Fibroblast of pulmonary artery (primary cell): ENCODE measurements around the gene CRYBA2.

Experiments
- DNase-seq: peaks from one replicate; pipeline ENCODE4 v3.0.0-alpha.2; 2010; ENCODE audit warnings: low read depth
- H3K4me3 ChIP-seq: replicated peaks from 2 replicates; pipeline ENCODE4 v1.5.1; 2011; ENCODE audit warnings: low read depth, mild to moderate bottlenecking, control low read depth, low read length, moderate library complexity
- TF ChIP-seq, protein P1 (sequence below): IDR thresholded peaks from 2 replicates; pipeline ENCODE4 v1.5.1; 2011; ENCODE audit warnings: mild to moderate bottlenecking, control low read depth, low read length, inconsistent platforms; ENCODE audit errors: missing control alignments

Gene CRYBA2

DNA sequence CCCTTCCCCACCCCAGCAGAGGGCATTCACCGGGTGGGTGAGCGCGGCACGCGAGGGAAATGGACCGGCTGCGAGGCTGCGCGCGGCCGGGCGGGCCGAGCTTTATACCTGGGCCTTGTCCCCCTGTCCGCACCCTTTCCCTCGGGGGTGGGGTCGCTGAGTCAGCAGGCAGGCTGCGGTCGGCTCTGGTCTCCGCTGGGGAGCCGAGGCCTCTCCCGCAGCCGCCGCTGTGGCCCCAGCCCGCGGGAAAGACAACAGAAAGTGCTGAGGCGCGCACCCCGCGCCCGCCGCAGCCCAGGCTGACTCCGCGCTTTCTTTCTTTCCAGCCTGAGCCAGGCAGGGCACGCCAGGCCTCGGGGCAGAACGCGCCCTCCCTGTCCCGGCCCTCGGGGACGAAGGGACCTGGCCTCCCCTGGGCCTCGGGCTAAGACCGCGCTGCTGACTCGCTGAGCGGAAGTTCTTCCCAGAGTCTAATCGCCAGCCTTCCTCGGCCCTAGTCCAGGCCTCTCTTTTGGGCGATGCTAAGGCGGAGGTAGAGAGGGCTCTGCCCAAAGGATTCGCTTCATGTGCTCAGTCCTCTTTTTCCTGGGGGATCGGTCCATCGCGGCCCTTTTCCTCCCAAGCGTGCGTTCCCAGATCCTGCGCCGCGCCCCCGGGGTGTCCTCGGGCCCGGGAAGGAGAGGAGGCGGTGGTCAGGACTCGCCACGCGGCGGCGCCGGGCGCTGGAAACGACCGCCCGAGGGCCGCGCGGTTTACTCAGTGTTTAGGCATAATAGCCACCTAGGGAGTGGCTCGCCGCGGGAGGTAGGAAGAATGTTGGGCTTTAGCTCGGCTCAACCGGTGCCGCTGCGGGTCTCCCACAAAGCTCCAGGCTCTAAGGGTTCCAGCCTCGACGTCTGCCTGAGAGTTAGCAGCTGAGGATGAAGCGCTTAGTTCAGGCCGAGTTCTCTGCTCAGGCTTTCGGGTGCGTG is at the start of gene CRYBA2:
Gene CRYBA2 (minus strand): TSS at position 78 of the 971 bp plus-strand sequence. CDS start 246 bp downstream, outside the sequence.
- TF ChIP-seq, protein P1, sequence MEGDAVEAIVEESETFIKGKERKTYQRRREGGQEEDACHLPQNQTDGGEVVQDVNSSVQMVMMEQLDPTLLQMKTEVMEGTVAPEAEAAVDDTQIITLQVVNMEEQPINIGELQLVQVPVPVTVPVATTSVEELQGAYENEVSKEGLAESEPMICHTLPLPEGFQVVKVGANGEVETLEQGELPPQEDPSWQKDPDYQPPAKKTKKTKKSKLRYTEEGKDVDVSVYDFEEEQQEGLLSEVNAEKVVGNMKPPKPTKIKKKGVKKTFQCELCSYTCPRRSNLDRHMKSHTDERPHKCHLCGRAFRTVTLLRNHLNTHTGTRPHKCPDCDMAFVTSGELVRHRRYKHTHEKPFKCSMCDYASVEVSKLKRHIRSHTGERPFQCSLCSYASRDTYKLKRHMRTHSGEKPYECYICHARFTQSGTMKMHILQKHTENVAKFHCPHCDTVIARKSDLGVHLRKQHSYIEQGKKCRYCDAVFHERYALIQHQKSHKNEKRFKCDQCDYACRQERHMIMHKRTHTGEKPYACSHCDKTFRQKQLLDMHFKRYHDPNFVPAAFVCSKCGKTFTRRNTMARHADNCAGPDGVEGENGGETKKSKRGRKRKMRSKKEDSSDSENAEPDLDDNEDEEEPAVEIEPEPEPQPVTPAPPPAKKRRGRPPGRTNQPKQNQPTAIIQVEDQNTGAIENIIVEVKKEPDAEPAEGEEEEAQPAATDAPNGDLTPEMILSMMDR, result no peak
- DNase-seq, result peak; percentile 7
- peak within 1 kb of the TSS; percentile 17 for H3K4me3 ChIP-seq

DNA sequence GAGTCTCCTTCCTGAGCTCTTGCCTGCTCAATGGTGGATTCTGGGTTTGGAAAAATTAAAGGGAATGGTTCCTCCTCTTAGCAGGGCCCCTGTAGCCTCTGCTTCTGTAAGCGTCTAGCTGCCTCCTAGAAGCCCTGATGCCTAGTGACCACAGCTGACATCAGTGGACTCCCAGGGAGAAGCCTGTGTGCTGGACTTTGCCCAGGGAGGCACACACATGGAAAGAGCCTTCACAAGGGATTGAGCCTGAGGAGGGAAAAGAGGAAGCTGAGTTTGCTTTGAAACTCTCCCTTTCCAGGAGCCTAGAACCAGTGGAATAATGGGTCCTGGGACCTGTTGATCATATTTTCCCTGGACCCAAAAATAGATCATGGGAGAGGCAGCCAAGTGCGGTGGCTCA is 49.5 kb upstream of the CRYBA2 start:
- H3K4me3 ChIP-seq, result no peak overlapping the region
- DNase-seq, result no peak
- TF ChIP-seq, protein P1, result no peak

DNA sequence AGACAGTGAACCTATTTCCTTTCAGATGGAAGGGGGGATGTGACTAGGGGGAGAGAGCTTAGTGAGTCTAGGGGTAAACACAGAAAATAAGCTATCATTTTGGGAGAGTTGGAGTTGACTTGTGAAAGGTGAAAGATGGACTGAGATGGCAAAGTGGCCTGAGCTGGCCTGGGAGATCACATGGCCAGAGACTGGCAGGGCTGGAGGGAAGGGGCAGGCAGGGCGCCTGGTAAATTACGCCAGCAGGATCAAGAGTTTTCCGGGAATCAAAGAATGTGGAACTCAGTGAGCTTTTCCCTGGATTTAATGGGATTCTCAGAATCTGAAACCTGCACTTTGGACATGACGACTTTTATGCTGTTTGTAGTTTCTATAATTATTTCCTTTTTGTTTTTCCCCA is 48.9 kb upstream of the CRYBA2 start:
- DNase-seq, result no peak
- TF ChIP-seq, protein P1, result no peak

DNA sequence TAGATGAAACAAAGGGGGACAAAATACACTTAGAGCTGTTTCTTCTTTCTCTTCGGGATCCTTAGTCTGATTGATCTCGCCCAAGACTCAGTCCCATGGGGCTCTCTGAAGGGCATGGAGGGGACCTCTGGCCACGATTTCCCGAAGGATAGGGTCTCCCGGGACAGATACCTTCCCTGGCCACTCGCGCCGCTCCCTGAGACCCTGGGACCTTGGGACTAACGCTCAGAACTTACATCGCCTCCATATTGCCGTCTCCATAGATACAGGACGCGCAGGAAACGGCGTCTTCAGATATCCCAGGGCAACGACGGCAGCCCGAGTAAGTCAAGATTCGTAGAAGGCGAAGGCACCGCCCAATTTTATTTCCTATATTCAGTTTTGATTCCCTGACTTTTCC is 48.0 kb upstream of the CRYBA2 start, which contains the start of gene CFAP65:
Gene CFAP65 (minus strand): TSS at position 265 of the 400 bp plus-strand sequence. CDS start 2,468 bp downstream, outside the sequence.
- H3K4me3 ChIP-seq, result peak within 1 kb of the TSS; percentile 57

More for the DNA sequence above, 48.9 kb upstream of the CRYBA2 start:
- no peak overlapping the region for H3K4me3 ChIP-seq

DNA sequence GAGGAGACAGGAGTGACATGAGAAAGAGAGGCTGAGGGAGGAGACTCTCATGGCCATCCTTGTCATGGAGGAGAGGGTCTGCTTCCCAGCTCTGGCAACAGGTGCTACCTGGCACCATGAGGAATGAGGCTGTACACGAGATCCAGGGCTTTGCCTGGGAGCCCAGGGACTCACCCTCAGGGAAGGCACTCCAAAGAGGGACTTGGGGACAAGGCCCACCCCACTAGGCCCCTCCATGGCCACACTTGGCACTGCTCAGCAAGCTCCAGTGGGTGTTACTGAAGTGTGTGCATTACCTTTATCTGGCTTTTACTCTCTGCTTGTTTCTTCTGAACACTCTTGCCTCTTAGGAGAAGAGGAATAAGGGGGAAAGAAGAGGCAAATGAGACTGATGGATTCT is 45.4 kb upstream of the CRYBA2 start:
- no peak for DNase-seq
- H3K4me3 ChIP-seq, result no peak overlapping the region
- TF ChIP-seq, protein P1, result no peak

More for the DNA sequence above, 48.0 kb upstream of the CRYBA2 start, which contains the start of gene CFAP65:
- TF ChIP-seq, protein P1, result no peak
- peak; percentile 73 for DNase-seq

- no peak overlapping the region for H3K4me3 ChIP-seq
- no peak for DNase-seq
- TF ChIP-seq, protein P1, result no peak
These were observed 44.7 kb upstream of the CRYBA2 start for GRCh38 chr2:219037783-219038499.
